Mucosa of descending colon (tissue), 3 donors: ENCODE measurements around the gene TMEM259. TPM values are rescaled to one million over a fixed set of nuclear protein-coding genes. Genes with fewer than 3 reads are reported as not detected.

Experiments used
- ATAC-seq: fragments of 200-7000 bp; cut with Tn5 transposase; one replicate; pipeline ENCODE4 v1.9.1; 2020; ENCODE audit warnings: mild to moderate bottlenecking, moderate library complexity
- DNase-seq, 3 donors: peaks; one replicate each; pipeline ENCODE4 v3.0.0-alpha.2; 2020
- H3K36me3 ChIP-seq: fragments of 200-600 bp; one replicate; pipeline ENCODE4 v1.8.0; 2021; ENCODE audit warnings: low read depth, mild to moderate bottlenecking
- H3K4me1 ChIP-seq: fragments of 200-600 bp; one replicate; pipeline ENCODE4 v1.8.0; 2021; ENCODE audit warnings: low read depth, mild to moderate bottlenecking
- H3K4me3 ChIP-seq: fragments of 200-600 bp; one replicate; pipeline ENCODE4 v1.8.0; 2021; ENCODE audit warnings: mild to moderate bottlenecking
- H3K9me3 ChIP-seq: fragments of 200-600 bp; one replicate; pipeline ENCODE4 v1.8.0; 2021; ENCODE audit warnings: mild to moderate bottlenecking
- intact Hi-C, 2 donors: fragments of 100-400 bp; cut with DNase I in 1 of 2; cut with micrococcal nuclease in 1 of 2; formaldehyde crosslinking; loops; one replicate each; pipeline versions ENCODE4 v1.11.0 to v1.11.1; 2022; cut with DNase I, micrococcal nuclease
- total RNA-seq, 3 donors: library from RNA; stranded (reverse); fragmentation: NEBNext Ultra II Directional in 2 of 3; extraction: Animal tissue kit (Norgen Biotek cat#: 25700) in 2 of 3; gene quantifications; one replicate each; pipeline versions ENCODE4 v1.2.1 to v1.2.4, GENCODE V29; 2021 to 2023
- TF ChIP-seq, protein P1 (sequence below): fragments of 200-600 bp; IDR thresholded peaks from one replicate; pipeline ENCODE4 v1.8.0; 2022; ENCODE audit warnings: antibody characterized with exemption, mild to moderate bottlenecking
- donor health status: DM: no; HTN: no; CAD: no; lungs with moderate emphysema.
- donor health status: DM: no; HTN: no; CAD: no.
- donor health status: DM: no; HTN: yes; CAD: no.

The TMEM259 gene
- total RNA-seq, 3 donors from 2014 or later, result 185 to 199 (median 190) TPM

DNA sequence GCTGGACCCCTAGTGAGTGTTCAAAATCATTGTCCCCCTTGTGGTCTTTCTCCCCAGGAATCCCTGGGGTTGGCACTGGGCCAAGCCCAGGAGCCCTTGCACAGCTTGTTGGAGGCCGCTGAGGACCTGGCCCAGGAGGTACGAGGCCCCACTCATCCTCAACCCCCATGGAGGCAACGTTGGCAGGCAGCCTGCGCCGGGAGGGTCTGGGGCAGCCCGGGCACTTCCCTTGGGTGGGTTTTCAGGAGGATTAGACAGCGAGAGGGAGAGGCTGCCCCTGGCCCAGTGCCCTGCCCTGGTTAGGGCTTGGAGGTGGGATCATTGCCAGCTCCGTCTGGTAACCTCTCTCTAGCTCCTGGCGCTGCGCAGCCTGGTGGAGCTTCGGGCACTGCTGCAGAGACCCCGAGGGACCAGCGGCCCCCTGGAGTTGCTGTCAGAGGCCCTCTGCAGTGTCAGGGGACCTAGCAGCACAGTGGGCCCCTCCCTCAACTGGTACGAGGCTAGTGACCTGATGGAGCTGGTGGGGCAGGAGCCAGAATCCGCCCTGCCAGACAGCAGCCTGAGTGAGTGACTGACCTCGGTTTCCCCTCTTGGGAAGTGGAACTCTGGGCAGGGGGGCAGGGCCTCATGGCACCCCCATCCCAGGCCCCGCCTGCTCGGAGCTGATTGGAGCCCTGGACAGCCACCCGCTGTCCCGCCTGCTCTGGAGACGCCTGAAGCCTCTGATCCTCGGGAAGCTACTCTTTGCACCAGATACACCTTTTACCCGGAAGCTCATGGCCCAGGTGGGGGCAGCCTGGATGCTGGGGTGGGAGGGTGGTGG, 22.0 kb upstream of the TMEM259 start:
- ATAC-seq, result peak; percentile 4
- Histone ChIP-seq H3K9me3 (no peaks in the 10 kb centered on the region), H3K4me1 (peaks cover 41% of the 10 kb centered on the region), H3K4me3 (no peak overlapping the region), H3K36me3 (no peaks in the 10 kb centered on the region)
- TF ChIP-seq, protein P1, sequence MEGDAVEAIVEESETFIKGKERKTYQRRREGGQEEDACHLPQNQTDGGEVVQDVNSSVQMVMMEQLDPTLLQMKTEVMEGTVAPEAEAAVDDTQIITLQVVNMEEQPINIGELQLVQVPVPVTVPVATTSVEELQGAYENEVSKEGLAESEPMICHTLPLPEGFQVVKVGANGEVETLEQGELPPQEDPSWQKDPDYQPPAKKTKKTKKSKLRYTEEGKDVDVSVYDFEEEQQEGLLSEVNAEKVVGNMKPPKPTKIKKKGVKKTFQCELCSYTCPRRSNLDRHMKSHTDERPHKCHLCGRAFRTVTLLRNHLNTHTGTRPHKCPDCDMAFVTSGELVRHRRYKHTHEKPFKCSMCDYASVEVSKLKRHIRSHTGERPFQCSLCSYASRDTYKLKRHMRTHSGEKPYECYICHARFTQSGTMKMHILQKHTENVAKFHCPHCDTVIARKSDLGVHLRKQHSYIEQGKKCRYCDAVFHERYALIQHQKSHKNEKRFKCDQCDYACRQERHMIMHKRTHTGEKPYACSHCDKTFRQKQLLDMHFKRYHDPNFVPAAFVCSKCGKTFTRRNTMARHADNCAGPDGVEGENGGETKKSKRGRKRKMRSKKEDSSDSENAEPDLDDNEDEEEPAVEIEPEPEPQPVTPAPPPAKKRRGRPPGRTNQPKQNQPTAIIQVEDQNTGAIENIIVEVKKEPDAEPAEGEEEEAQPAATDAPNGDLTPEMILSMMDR, result no peak
- DNase-seq, result peak; percentile 60 to 75 (median 74)
- intact Hi-C loops, result no loop called here

DNA sequence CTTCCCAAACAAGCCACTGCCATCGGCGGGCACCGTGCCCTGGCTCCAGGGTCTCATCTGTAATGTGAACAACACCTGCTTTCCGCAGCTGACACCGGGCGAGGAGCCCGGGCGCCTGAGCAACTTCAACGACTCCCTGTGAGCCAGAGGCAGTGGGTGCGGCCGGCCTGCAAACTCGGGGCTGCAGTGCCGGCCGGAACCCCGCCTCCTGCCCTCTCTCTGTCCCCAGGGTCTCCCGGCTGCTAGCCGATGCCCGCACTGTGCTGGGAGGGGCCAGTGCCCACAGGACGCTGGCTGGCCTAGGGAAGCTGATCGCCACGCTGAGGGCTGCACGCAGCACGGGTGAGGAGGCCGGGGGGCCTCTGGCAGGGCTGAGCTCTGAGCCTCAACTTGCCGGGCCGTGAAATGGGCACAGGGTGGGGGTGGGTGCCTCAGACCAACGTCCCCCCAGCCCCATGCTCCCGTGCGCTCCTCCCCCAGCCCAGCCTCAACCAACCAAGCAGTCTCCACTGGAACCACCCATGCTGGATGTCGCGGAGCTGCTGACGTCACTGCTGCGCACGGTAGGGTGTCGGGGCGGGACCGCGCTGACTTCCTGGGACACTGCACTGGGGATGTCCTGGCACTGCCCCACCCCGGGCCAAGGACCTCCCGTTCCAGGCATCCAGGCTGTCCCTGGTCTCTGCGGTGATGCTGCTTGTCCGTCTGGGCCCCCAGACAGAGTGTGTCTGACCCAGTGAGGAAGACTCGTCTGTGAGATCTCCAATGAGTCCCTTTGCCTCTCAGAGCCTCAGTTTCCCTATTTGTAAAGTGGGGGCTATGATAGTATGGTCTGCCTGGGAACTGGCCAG, 21.1 kb upstream of the TMEM259 start:
- H3K4me3 ChIP-seq, result no peak overlapping the region
- H3K36me3 ChIP-seq, result no peaks in the 10 kb centered on the region
- peaks cover 41% of the 10 kb centered on the region for H3K4me1 ChIP-seq
- no peaks in the 10 kb centered on the region for H3K9me3 ChIP-seq
- TF ChIP-seq, protein P1, result no peak
- intact Hi-C loops, result no loop called here
- peak; percentile 72 for ATAC-seq
- DNase-seq, result peak; percentile 92 to 95 (median 94)

DNA sequence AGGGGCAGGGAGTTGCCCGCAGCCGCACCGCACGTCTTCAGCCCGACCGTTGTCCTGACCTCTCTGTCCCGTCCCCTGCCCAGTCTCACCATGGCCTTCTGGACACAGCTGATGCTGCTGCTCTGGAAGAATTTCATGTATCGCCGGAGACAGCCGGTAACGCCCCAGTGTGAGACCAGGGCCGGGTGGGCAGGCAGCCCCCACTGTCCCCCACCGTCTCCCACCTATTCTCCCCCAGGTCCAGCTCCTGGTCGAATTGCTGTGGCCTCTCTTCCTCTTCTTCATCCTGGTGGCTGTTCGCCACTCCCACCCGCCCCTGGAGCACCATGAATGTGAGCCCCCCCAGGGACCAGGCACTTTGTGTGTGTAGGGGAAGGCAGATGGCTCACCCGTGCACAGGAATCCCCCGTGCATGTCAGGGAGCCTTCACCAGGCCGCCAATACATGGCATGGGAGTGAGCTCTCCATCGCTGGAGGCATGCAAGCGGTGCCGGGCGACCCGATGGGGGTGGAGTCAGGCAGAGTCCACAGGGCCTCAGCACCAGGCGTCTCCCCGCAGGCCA, 20.4 kb upstream of the TMEM259 start:
- Histone ChIP-seq H3K9me3 (no peaks in the 10 kb centered on the region), H3K4me3 (no peak overlapping the region), H3K4me1 (peaks cover 41% of the 10 kb centered on the region), H3K36me3 (no peaks in the 10 kb centered on the region)
- TF ChIP-seq, protein P1, result no peak
- DNase-seq, result peak in 1 of 3 donors; percentile 62
- intact Hi-C loops, result no loop called here
- peak; percentile 1 for ATAC-seq

DNA sequence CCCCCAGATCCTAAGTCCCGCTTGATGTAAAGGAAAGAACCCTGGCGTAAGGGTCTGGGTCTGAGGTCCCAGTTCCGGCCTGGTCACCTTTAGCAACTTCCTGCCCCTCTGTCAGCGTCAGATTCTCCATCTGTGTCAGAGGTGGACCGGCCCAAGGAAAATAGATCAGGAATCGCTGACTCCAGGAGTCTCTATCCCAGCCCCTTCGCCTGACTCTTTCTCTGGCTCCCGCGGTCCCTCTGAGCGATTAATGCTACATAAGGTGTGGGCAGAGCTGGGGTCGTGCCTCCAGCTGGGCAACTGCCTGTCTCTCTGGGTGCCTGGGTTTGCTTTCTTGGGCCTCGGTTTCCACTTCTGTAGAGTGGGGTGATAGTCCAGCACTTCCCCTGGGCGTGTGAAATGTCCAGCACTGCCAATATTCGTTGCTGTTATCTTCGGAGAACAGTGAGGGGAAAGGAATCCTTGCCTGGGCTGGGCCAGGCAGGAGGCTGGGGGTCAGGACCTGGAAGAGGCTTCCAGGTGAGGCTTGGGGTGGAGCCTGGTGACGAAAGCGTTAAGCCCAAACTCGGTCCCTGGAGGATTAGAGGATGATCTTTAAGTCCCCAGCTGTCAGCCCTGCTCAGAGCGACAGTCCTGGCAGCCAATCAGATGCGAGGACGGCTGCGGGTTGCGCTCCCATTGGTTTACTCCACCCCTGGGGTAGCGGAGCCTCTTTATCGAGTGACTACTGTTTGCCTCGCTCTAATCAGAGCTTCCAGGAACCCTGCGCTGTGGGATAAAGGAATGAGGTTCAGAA, 19.8 kb upstream of the TMEM259 start:
- ATAC-seq, result peak; percentile 65
- Histone ChIP-seq H3K4me3 (peak overlapping the region; percentile 19), H3K9me3 (no peaks in the 10 kb centered on the region), H3K36me3 (no peaks in the 10 kb centered on the region), H3K4me1 (peaks cover 41% of the 10 kb centered on the region)
- TF ChIP-seq, protein P1, result no peak
- peak; percentile 93 to 96 (median 95) for DNase-seq
- intact Hi-C loops, result no loop called here
